IPS-11a (cell line): ENCODE data around the gene MMP10.
"Not testable (repeated sequence)": the region's sequence is repeated elsewhere in the genome, so short reads cannot be mapped to it uniquely, and the experiment has no call there.

Experiments
- H3K4me3 ChIP-seq: one replicate; pipeline ENCODE4 v1.5.1; 2013; ENCODE audit warnings: low read depth, low read length, control low read depth

Gene MMP10

DNA sequence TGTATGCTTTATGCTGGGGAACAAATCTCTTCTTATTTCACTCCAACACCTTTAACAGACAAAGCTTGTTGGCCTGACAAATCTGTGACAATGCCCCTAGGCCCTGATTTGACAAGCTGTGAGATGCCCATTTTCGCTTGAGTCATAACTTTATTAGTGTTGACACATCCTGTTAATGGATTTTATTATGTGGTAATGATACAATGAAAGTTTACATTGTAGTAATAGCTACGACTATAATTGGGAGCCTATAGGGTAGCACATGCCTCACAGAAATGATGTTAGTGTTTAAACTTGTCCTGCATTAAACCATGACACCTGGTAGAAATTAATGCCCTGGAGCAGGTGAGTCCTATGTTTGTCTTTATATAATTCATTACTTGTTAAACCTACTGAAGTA is 3.3 kb upstream of the MMP10 start:
- H3K4me3 ChIP-seq: no peak overlapping the region

DNA sequence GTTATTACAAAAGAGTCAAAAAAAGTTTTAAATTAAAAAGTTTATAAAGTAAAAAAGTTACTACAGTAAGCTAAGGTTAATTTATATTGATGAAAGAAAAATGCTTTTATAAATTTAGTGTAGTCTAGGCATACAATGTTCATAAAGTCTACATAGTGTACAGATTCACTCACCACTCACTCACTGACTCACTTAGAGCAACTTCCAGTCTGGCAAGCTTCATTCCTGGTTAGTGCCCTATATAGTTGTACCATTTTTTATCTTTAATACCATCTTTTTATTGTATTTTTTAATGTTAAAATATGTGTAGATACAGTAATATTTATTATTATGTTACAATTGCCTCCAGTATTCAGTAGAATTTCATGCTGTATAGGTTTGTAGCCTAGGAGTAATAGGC is 2.6 kb upstream of the MMP10 start:
- H3K4me3 ChIP-seq: no peak overlapping the region

DNA sequence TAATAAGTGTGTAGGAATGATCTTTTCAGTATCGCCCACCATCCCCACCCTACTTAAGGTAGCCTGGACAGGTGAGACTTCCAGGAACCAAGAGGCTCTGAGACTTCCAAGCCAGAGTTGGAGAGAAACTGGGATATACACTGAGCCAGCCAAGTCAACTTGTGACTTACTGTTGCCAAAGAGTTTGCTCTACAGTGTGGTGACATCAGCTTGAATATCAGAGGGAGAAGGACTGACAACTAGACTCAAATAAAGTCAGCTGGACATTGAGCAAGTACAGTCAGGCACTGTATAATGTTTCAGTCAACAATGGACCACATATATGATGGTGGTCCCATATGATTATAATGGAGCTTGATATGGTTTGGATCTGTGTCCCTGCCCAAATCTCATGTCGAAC is 1.2 kb upstream of the MMP10 start:
- no peak overlapping the region for H3K4me3 ChIP-seq

DNA sequence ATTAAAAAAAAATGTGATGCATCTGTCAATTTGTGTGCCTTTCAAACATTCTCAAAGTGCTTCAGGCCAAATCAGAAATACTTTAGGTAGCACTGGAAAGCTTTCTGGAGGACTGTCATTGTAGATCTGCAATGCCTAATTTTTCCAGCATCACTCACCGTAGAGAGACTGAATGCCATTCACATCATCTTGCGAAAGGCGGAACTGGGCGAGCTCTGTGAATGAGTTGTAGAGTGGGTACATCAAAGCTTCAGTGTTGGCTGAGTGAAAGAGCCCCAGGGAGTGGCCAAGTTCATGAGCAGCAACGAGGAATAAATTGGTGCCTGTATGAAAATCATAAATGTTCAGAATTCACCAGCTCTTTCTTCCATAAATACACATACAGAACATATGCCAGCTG is 4.0 kb downstream of the MMP10 start:
- no peak overlapping the region for H3K4me3 ChIP-seq

DNA sequence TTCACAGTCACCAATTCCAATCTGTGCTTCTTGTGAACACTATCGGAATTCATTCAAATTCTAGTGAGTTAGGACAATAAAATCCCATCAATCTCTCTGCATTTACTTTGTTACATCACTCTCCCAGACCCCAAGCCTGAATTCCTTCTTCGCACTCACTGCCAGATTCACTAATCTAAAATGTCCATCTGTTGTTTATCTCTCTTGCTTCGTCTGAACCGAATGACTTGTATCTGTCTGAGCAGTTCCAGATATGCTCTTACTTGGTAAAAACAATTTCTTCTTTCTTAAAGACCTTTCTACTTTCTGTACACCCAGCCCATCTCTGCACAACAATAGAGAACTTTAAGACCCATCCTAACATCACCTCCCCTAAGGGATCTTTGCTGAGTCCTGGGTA is 7.0 kb downstream of the MMP10 start:
- no peak overlapping the region for H3K4me3 ChIP-seq

DNA sequence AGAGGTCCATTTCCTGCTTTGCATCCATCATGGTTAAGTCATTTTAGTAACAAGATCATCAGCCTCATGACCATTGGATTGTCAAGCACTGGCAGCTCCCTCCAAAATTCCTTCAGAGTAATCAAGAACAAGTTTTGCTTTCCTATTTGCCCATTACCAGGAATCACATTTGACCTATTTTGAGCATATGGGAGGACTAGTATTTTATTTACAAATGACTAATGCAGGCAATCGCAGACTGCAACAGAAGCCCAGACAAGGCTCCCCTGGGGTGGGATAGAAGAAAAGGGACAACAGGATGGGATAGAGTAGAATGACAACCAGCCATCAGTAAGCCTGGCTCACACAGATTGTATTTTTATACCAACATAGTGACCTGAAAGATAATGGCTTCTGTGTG is 9.1 kb downstream of the MMP10 start:
- H3K4me3 ChIP-seq: no peak overlapping the region

DNA sequence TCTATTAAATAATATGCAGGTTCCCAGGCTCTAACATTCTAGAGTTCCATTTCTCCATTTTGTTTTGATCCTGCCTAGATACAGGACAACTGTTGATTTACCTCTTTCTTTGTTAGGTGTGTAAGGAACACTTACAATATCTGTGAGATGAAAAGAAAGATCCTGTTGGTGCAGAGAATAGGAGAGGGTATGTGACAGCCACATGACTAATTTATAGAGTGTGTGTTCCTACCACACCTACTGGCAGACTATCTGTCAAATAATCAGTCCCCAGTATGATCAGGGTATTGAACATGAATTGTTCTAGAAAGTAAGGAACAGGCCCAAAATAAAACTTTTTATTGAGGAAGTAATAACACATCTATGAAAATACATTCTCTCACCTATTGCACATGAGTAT is 10.2 kb downstream of the MMP10 start:
- H3K4me3 ChIP-seq: no peak overlapping the region

DNA sequence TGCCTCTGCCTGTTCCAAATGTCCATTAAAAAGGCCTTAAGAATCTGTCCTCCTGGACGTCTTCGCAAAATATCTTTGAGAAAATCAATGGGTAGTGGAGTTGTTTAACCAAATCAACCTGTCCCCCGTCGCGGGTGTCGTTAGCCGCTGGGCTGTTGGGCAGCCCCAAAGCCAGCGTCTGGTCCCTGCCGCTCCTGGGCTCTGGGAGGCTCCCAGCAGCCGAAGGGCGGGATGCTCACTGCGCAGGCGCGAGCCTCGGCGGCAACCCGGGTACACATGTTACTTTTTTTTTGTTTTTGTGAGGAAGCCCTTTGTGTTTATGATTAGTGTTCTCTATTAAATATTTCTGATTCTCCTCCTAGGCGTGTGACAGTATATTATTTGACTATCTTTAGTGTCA is 12.6 kb downstream of the MMP10 start:
- no peak overlapping the region for H3K4me3 ChIP-seq

DNA sequence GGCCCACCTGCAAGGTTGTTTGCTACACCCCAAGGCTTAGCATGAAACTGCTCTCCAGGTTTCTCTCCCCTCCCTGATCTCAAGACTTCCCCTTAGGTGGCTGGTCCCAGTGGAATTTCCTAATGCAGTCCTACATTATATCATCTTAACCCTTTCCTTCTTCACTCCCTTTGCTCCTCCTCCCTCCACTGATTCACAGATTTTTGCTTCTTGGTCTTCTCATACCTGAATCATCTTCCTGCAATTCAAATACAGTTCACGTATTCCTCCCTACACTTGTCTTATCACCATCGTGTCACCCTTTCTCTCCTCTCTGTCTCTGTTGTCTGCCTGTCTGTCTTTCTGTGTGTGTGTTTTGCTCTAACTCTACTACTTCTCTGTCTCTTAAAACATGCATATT is 17.0 kb downstream of the MMP10 start:
- no peak overlapping the region for H3K4me3 ChIP-seq

DNA sequence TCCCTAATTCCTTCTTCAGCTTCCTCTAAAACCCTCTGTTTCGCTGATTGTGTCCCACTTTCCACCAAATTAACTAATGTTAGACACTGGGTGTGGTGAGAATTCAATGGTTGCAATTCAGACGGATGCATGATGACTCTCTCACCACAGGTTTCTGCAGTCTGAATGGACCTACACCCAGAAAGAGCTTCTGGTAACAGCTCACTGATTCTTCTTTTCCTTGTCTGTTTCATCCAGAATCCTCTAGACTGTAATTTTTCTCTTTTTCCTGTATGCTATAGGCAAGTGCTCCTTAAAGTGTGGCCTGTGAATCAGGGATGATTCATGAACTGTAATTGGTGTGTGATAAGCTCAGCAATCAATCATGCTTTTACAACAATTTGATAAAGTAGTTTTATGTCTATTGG is 18.1 kb downstream of the MMP10 start:
- no peak overlapping the region for H3K4me3 ChIP-seq

DNA sequence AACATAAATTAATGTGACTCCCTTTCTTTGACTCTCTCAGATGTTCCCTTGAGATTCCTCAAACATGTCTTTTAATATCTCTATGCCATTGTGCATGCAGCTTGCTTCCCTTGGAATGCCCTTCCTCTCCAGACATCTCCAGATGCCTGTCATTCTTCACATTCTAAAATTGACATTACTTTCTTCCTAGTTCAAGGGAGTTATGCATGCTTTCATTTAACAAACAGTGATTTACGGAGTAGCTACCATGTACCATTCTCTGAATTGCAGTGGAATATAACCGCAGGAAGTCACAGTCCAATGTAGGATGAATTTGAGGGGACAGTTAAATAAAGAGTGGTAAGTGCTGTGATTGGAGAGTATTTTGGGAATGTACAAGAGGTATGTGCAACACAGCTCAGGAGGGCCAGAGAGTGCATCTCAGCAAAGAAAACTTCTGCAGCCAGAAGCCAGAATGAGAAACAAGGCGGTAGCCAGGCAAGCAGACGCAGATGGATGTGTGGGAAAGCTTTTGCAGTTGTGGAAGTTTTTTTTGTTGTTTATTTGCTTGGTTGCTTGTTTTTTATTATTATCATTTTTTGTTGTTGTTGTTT is 18.7 kb downstream of the MMP10 start:
- no peak overlapping the region for H3K4me3 ChIP-seq

DNA sequence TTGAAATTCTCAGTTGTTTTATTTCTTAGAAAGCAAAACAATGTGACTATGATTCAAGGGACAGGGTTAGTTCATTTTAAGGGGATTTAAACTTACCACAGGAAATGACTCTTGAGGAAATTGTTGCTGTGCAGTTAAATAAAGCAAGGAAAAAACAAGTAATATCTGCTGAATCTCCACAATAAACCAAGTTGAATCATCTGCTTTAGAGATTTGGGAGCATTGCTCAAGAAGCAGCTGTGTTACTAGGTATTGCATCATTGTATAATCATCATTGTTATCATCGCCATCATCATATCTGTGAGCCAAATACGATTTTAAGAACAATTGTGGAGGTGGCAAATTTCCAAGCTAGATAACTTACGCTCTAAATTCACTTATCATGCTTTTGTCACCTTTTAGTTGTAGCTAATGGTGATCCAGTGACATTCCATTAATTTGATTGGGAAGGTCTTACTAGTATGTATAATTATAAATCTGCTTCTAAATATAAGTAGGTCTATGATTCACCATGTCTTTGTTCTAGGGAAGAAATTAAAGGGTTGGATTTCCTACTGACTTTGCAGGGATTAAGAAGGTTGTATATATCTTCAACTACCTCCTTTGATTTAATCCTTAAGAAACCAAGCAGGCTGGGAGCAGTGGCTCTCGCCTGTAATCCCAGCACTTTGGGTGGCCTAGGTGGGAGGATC is 19.9 kb downstream of the MMP10 start:
- no peak overlapping the region for H3K4me3 ChIP-seq

DNA sequence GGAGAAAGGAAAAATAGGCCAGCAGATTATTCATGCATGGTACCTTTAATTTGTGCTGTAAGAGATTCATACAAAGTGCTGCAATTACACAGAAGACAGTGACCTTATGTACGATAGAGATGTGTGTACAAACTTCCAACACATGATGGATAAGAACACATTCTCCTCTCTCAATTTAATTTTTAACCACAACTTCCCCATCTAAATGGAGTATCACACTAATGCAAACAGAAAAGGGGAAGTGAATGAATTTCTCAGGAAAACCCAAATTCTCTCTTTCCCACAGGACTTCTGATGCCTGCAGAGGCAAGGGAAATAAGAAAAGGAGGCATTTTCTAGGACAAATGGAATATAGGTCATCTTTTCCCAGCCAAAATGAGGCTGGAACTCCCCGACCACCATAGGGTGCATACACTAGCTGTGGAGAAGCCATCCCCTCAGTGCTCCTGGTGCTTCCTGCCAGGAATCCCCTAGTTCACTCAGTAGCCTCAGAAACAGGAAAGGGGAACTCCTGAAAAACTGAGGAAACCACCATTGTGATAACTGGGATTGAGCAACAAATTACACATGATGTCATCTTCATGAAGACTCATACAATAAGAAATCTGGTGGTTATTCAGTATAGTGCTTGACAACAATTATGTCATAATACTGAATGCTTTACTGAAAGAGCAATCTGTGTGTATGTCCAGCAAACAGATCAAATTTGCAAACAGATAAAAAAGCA is 22.4 kb downstream of the MMP10 start:
- no peak overlapping the region for H3K4me3 ChIP-seq

DNA sequence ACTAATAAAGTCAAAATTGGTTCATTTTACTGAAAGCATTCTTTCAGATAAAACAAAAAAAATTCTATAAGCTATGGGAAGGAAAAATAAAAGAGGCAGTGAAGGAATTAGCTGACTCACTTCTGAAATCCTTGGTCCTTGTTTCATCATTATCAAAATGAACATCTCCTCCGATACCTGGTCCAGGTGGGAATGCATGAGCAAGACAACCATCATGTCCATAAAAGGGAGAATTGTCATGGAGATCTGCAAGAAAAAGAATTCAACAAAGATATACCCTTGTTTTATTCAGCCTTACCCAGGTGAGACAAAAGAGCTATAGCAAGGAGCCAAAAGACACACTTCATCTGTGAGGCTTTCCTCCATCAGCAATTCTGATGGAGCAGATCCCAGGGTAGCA is 27.2 kb downstream of the MMP10 start:
- H3K4me3 ChIP-seq: no peak overlapping the region

DNA sequence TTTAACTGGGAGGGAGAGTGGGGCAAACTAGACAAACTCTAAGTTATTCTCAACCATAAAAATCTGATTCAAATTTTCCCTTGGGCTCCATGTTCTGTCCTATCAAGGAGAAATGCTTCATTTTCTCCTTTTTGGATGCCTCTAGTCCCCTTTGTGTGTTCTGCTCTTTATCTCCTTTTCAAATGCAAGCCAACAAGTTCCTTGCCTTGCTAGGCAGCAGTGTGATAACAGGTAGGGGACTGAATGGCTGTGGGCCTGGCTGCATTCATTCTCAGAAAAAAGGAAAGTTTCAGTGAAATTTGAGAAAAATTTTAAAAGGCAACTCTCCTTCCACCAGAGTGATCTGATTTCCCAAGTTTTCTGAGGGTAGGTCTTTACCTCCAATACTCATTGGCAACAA is 28.8 kb downstream of the MMP10 start:
- H3K4me3 ChIP-seq: no peak overlapping the region

DNA sequence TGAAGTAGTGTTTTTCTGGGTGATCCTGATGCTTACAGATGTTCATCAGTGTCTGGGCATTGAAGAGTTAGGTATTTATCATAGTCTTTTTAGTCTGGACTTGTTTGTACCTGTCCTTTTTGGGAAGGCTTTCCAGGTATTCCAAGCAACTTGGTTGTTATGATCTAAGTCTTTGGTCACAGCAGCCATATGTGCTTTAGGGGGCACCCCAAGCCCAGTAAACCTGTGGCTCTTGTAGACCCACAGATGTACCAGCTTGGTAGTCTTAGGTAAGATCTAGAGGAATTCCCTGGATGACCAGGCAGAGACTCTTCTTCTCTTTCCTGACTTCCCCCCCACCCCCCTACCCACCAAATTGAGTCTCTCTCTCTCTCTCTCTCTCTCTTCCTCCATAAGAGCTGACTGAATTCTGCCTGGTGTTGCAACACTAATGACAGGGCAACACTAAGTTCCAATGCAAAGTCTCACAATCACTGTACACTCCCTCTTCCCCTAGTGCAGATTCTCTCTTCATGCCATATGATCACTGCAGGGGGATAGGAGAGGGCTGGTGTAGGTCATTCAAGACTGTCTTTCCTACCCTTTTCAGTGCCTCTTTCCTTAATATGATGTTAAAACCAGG is 31.2 kb downstream of the MMP10 start:
- no peak overlapping the region for H3K4me3 ChIP-seq

DNA sequence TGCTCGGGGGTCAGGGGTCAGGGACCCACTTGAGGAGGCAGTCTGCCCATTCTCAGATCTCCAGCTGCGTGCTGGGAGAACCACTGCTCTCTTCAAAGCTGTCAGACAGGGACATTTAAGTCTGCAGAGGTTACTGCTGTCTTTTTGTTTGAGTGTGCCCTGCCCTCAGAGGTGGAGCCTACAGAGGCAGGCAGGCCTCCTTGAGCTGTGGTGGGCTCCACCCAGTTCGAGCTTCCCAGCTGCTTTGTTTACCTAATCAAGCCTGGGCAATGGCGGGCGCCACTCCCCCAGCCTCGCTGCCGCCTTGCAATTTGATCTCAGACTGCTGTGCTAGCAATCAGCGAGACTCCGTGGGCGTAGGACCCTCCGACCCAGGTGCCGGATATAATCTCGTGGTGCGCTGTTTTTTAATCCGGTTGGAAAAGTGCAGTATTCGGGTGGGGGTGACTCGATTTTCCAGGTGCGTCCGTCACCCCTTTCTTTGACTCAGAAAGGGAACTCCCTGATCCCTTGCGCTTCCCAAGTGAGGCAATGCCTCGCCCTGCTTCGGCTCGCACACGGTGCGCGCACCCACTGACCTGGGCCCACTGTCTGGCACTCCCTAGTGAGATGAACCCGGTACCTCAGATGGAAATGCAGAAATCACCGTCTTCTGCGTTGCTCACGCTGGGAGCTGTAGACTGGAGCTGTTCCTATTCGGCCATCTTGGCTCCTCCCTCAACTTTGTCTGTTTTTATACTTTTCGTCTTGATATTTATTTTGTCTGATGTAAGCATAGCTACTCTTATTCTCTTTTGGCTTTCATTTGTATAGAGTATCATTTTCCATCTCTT is 33.5 kb downstream of the MMP10 start:
- peak overlapping the region; percentile 35 for H3K4me3 ChIP-seq

DNA sequence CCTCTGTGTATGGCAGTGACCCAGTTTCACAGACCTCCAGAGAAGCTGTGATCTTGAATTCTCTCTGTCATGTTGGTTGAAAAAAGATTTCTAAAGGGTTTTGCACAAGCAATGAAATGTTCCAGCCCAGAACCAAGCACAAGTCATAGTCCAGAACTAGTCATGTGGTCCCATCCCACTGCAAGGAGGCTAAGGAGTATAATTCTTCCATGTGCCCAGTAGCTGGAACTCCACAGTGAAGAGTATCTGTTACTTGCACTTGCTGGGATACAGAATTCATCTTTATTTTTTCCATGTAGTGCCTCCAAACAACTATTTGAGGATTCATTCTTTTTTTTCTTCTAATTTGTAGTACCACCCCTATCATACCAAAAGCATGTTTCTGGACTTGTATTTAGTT is 45.8 kb downstream of the MMP10 start:
- no peak overlapping the region for H3K4me3 ChIP-seq

DNA sequence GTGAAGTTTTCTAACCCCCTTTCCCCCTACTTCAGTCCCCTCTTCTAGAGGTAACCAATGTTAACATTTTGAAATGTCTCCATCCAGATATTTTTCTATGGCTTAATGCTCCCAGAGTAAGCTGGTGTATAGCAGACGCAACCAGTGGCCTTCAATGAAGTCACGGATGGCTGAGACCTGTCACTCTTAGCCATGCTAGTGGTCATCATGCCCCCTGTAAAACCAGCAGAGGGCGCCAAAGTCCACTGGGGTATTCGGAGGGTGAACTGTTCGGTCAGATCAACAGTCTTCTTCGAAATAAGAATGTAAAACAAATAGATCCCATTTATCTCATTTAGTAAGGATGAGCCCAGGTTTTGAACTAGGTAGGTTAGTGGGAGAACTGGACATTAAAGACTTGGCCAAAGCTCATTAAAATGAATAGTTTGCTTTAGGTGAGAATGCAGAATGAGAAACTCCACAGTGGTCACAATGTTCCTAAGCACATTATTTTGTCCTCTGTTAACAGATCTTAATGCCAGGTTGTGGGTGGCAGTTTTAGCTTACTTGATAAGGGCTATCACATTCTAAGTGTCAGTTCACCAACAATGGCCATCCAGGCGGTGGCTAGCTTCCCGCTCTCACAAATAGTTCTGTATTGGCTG is 47.1 kb downstream of the MMP10 start:
- no peak overlapping the region for H3K4me3 ChIP-seq

DNA sequence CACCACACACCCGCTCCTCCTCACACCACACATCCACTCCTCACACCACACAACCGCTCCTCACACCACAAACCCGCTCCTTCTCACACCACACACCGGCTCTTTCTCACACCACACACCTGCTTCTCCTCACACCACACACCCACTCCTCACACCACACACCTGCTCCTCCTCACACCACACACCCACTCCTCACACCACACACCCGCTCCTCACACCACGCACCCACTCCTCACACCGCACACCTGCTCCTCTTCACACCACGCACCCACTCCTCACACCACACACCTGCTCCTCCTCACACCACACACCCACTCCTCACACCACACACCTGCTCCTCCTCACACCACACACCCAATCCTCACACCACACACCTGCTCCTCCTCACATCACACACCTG is 49.5 kb downstream of the MMP10 start:
- not testable (repeated sequence) for H3K4me3 ChIP-seq
